Mesodermal cell (in vitro differentiated cells): Measurements from ENCODE around the gene CEBPA.
"Not testable (repeated sequence)": the region's sequence is repeated elsewhere in the genome, so short reads cannot be mapped to it uniquely, and the experiment has no call there.

Experiments
- H3K27ac ChIP-seq: 2 replicates; pipeline ENCODE4 v1.7.0; 2013; ENCODE audit warnings: mild to moderate bottlenecking, low read depth, low read length, moderate library complexity; ENCODE audit not compliant: severe bottlenecking
- H3K36me3 ChIP-seq: 2 replicates; pipeline ENCODE4 v1.7.1; 2013; ENCODE audit warnings: mild to moderate bottlenecking, low read length, moderate library complexity; ENCODE audit not compliant: control insufficient read depth, insufficient read depth
- H3K4me1 ChIP-seq: one replicate; pipeline ENCODE4 v1.7.1; 2013; ENCODE audit warnings: mild to moderate bottlenecking, low read length; ENCODE audit not compliant: insufficient read depth, control insufficient read depth, poor library complexity, severe bottlenecking
- H3K4me3 ChIP-seq: 2 replicates; pipeline ENCODE4 v1.7.0; 2013; ENCODE audit warnings: low read length, control low read depth, mild to moderate bottlenecking; ENCODE audit not compliant: insufficient read depth, poor library complexity, severe bottlenecking; ENCODE audit errors: extremely low read depth
- H3K9me3 ChIP-seq: 2 replicates; pipeline ENCODE4 v1.7.1; 2013; ENCODE audit warnings: mild to moderate bottlenecking, low read length, moderate library complexity; ENCODE audit not compliant: control insufficient read depth
- WGBS, 2 experiments: methylation state at CpG; one replicate each; pipeline ENCODE4 v1.1.5; 2013; ENCODE audit warnings: missing lambda C conversion rate in 2 of 2; ENCODE audit not compliant: insufficient coverage in 2 of 2; 5-methylcytosine and 5-hydroxymethylcytosine counted together

CEBPA gene

DNA sequence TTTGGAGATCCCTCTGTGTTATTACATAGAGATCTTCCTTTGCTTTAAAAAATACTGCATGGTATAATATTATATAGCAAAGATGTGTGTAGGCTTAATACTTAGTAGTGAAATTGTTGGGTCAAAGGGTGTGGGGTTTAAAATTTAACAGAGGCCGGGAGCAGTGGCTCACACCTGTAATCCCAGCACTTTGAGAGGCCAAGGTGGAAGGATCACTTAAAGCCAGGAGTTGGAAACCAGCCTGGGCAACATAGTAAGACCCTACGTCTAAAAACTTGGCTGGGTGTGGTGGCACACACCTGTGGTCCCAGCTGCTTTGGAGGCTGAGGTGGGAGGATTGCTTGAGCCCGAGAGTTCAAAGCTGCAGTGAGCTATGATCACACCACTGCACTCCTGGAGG lies 22.3 kb upstream of the CEBPA start:
- H3K9me3 ChIP-seq: no peaks in the 10 kb centered on the region

DNA sequence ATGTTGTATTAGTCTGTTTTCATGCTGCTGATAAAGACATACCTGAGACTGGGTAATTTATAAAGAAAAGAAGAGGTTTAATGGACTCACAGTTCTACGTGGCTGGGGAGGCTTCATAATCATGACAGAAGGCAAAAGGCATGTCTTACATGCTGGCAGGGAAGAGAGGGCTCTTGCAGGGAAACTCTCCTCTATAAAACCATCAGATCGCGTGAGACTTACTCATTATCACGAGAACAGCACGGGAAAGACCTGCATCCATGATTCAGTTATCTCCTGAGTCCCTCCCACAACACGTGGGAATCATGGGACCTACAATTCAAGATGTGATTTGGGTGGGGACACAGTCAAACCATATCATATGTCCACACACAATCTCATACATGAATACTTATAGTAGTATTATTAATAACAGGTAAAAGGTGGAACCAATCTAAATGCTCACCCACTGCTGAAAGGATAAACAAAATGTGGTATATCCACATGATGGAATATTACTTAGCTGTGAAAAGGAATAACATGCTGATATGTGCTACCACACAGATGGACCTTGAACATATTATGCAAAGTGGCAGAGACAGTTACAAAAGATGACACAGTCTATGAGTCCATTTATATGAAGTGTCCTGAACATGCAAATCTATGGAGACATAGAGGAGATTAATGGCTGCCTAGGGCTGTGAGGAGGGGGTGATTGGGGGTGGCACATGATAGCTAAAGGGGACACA lies 20.9 kb upstream of the CEBPA start:
- Histone ChIP-seq H3K4me1 (no peaks in the 10 kb centered on the region), H3K9me3 (no peaks in the 10 kb centered on the region), H3K4me3 (no peak overlapping the region), H3K36me3 (no peaks in the 10 kb centered on the region), H3K27ac (no peak overlapping the region)
- 86 to 96% methylated on average over 1 to 4 of the region's 6 CpGs for WGBS, 2 experiments

More for the DNA sequence above, 22.3 kb upstream of the CEBPA start:
- WGBS, 2 experiments: 96% methylated on average over 3 of the region's 3 CpGs; no CpG with 5 or more reads in 1 of the 2 experiments
- no peaks in the 10 kb centered on the region for H3K4me1 ChIP-seq
- H3K4me3 ChIP-seq: no peak overlapping the region
- no peaks in the 10 kb centered on the region for H3K36me3 ChIP-seq
- no peak overlapping the region for H3K27ac ChIP-seq

DNA sequence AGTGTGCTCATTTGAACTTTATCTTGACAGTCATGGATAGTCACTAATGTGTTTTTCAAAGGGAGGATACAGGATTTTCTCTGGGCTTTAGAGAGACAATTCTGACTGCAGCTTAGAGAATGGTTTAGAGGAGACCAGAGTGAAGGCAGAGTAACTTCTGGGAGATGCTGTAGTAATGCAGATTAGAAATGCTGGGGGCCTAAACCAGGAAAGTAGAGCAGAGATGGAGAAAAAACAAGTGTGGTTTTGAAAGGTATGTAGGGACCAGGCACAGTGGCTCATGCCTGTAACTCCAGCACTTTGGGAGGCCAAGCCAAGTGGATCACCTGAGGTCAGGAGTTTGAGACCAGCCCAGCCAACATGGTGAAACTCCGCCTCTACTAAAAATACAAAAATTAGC lies 18.3 kb upstream of the CEBPA start:
- 80 to 89% methylated on average over 1 of the region's 1 CpG for WGBS, 2 experiments
- Histone ChIP-seq H3K4me3 (no peak overlapping the region), H3K9me3 (no peaks in the 10 kb centered on the region), H3K4me1 (no peaks in the 10 kb centered on the region), H3K36me3 (no peaks in the 10 kb centered on the region), H3K27ac (no peak overlapping the region)

DNA sequence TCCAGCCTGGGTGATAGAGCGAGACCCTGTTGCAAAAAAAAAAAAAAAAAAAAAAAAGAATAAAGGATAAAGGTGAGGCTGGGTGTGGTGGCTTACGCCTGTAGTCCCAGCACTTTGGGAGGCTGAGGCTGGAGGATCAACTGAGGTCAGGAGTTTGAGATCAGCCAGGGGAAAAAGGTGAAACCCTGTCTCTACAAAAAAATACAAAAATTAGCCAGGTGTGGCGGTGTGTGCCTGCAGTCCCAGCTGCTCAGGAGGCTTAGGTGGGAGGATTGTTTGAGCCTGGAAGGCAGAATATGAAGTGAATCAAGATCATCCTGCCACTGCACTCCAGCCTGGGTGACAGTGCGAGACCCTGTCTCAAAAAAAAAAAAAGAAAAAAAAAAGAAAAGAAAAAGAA lies 15.7 kb upstream of the CEBPA start:
- H3K36me3 ChIP-seq, H3K9me3 ChIP-seq, H3K4me1 ChIP-seq, H3K27ac ChIP-seq, H3K4me3 ChIP-seq: not testable (repeated sequence)
- whole genome bisulfite sequencing, 2 experiments: 100% methylated on average over 2 of the region's 4 CpGs; no CpG with 5 or more reads in 1 of the 2 experiments

DNA sequence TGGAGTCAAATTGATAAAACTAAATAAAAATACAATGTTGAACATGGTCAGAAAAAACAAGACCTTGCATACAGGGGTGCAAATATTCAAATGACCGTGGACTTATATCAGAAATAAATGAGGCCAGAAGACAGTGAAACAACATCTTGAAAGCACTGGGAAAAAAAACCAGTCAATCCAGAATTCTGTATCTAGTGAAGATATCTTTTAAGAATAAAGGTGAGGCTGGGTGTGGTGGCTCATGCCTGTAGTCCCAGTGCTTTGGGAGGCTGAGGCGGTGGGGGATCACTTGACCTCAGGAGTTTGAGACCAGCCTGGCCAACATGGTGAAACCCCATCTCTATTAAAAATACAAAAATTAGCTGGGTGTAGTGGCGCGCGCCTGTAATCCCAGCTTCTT lies 15.2 kb upstream of the CEBPA start:
- Histone ChIP-seq H3K4me1 (no peaks in the 10 kb centered on the region), H3K27ac (no peak overlapping the region), H3K36me3 (no peaks in the 10 kb centered on the region), H3K9me3 (no peaks in the 10 kb centered on the region), H3K4me3 (no peak overlapping the region)
- 76 to 85% methylated on average over 3 to 5 of the region's 5 CpGs for WGBS, 2 experiments

DNA sequence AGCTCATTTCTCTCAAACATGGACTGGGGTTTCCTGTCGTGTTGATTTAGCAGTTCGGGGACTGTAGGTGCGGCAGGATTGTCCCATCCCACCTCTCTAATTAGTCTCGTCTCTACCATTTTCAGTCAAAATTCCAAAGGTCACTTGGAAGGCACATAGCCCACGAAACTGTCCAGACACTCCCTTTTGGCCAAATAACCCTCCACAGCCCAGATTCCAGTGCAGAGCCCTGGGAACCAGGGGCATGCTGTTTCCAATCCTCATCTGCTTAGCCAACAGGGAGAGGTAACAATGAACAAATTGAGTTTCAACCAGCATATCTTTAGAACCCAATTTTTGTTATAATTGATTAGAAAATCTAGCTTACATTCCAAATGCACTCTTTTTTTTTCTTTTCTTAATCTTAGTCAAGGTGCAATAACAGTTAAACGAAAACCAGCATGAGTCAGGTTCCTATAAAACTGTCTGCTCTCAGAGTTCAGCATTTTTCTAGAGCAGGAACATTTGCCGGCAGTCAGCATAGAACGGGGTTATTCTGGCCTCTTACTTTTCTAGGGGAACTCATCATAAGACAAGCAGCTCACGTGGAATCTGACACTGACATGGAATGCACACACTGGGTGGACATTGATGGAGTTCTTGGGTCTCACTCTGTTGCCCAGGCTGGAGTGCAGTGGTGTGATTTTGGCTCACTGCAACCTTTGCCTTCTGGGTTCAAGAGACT lies 14.4 kb upstream of the CEBPA start:
- no peaks in the 10 kb centered on the region for H3K4me1 ChIP-seq
- WGBS, 2 experiments: 87 to 93% methylated on average over 9 of the region's 9 CpGs
- H3K36me3 ChIP-seq: no peaks in the 10 kb centered on the region
- H3K4me3 ChIP-seq: no peak overlapping the region
- H3K9me3 ChIP-seq: no peaks in the 10 kb centered on the region
- H3K27ac ChIP-seq: no peak overlapping the region

DNA sequence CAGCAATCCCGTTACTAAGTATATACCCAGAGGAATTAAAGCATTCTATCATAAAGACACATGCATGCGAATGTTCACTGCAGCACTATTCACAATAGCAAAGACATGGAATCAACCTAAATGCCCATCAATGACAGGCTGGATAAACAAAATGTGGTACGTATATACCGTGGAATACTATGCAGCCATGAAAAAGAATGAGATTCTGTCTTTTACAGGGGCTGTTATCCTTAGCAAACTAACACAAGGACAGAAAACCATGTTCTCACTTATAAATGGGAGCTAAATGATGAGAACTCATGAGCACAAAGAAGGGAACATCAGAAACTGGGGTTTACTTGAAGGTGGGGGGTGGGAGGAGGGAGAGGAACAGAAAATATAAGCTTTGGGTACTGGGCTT lies 10.5 kb upstream of the CEBPA start:
- not testable (repeated sequence) for H3K4me3 ChIP-seq, H3K4me1 ChIP-seq, H3K9me3 ChIP-seq, H3K27ac ChIP-seq, H3K36me3 ChIP-seq
- WGBS, 2 experiments: 89 to 92% methylated on average over 3 to 4 of the region's 4 CpGs

DNA sequence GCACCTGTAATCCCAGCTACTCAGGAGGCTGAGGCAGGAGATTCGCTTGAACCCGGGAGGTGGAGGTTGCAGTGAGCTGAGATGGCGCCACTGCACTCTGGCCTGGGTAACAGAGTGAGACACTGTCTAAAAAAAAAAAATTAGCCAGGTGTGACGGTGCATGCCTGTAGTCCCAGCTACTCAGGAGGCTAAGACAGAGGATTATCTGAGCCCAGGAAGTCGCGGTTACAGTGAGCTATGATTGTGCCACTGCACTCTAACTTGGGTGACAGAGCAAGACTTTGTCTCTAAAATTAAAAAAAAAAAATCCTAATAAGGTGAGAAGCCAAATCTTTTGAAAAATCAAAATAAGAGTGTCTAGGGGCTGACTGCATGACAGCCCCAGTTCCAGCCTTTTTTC lies 9.7 kb upstream of the CEBPA start:
- WGBS, 2 experiments: 82 to 95% methylated on average over 5 to 6 of the region's 6 CpGs
- H3K9me3 ChIP-seq: no peaks in the 10 kb centered on the region
- no peak overlapping the region for H3K4me3 ChIP-seq
- H3K4me1 ChIP-seq: no peaks in the 10 kb centered on the region
- H3K36me3 ChIP-seq: no peaks in the 10 kb centered on the region
- H3K27ac ChIP-seq: no peak overlapping the region

DNA sequence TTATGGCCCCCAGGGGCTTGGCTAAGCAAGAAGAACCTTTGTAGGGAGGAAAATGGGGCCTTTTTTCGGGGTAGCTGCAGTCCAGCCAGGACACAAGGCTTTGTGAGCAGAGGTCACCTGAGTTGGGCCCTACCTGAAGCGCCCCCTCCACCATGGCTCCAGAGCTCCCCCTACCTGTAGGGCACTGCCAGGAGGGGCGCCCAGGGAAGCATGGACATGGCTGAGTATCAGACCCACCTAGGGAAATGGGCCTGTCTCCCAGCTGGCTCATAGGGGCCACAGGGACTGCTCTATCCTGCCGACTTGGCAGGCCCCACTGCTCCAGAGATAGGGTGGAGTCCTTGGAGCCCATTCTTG lies 9.0 kb upstream of the CEBPA start:
- H3K4me3 ChIP-seq: no peak overlapping the region
- H3K4me1 ChIP-seq: no peaks in the 10 kb centered on the region
- H3K27ac ChIP-seq: no peak overlapping the region
- WGBS, 2 experiments: 77 to 96% methylated on average over 2 to 4 of the region's 4 CpGs
- no peaks in the 10 kb centered on the region for H3K36me3 ChIP-seq
- H3K9me3 ChIP-seq: no peaks in the 10 kb centered on the region

DNA sequence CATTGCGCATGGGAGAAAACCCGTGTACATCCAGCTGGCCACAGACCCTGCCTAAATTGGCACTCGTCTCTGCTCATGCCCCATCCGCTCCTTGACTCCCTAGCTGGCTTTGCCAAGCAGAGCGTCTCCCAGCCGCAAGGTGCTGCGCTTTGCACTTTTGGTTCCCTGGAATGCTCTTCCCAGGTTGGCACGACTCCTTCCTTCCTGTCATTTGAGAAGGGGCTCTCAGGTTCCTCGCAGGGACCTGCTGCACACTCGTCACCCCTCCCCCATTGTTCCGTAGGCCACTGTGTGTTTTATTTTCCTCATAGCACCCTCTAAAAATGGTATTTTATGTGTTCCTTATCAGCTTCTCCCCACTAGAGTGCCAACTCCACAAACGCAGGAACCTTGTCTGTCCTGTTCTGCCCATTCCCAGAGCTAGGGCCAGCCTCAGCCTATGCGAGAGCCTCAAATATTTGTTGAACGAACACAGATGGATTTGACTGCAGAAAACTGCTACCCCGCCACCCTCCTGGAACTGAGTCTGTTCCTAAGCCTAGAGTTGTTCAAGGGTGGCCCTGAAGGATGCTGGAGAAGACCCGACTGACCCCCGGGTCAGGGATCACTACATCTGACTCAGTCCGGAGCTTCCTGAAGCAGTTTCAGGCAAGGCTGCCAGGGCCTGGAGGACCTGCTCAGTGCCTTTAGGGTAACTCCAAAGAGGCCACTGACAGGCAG lies 8.4 kb upstream of the CEBPA start:
- Histone ChIP-seq H3K4me1 (no peaks in the 10 kb centered on the region), H3K36me3 (no peaks in the 10 kb centered on the region), H3K9me3 (no peaks in the 10 kb centered on the region), H3K4me3 (no peak overlapping the region), H3K27ac (no peak overlapping the region)
- WGBS, 2 experiments: 79 to 88% methylated on average over 15 to 18 of the region's 18 CpGs

DNA sequence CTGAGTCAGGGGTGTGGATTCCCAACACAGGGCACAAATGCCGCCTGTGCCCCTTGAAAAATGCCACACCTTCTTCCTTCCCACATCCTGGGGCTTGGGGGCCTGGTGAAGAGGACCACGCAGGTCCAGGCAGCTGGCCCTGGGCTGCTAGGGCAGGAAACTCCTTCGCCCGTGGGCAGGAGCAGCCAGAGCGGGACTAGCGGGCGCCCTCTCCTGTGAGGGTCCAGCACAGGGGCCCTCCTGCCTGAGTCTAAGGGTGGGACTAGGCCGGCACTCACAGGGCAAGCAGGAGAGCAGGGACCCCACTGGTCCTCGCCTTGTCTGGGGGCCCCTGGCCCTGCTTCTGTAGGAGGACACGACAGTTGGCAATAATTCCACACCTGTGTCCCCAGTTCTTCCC lies 7.5 kb upstream of the CEBPA start:
- no peaks in the 10 kb centered on the region for H3K9me3 ChIP-seq
- 90 to 94% methylated on average over 9 to 10 of the region's 10 CpGs for WGBS, 2 experiments
- H3K27ac ChIP-seq: no peak overlapping the region
- H3K36me3 ChIP-seq: no peaks in the 10 kb centered on the region
- H3K4me1 ChIP-seq: no peaks in the 10 kb centered on the region
- H3K4me3 ChIP-seq: no peak overlapping the region
